Posterior vena cava (tissue), 2 donors: Measurements from ENCODE around the gene NMD3. TPM values are rescaled to one million over a fixed set of nuclear protein-coding genes. Genes with fewer than 3 reads are reported as not detected.
"Not testable (repeated sequence)": the region's sequence is repeated elsewhere in the genome, so short reads cannot be mapped to it uniquely, and the experiment has no call there.

Source experiments
- DNase-seq: peaks from one replicate; pipeline ENCODE4 v3.0.0-alpha.2; 2020; ENCODE audit warnings: low spot score
- intact Hi-C, 2 donors: fragments of 100-400 bp; cut with DNase I; formaldehyde crosslinking; loops; one replicate each; pipeline versions ENCODE4 v1.14.1 to v1.14.2; 2022 to 2023
- total RNA-seq, 2 donors: library from RNA; stranded (reverse); fragmentation: NEBNext Ultra II Directional; extraction: Animal tissue kit (Norgen Biotek cat#: 25700); gene quantifications; one replicate each; pipeline ENCODE4 v1.2.1, GENCODE V29; 2021
- donor health status: DM: yes; HTN: yes; CAD: no.
- donor health status: DM: yes; HTN: yes; CAD: no.

Gene NMD3
- total RNA-seq, 2 donors from 2014 or later: 50.0 to 56.8 TPM

- intact Hi-C loops: loop anchor here in 1 of 2 donors (5.0 kb wide), 1 partner anchor 150 kb away; no protein-coding TSS in a partner anchor
- DNase-seq: no peak
These were observed 51.4 kb downstream of the NMD3 start for GRCh38 chr3:161272524-161272923.

- intact Hi-C loops: loop anchor here in 1 of 2 donors (5.0 kb wide), 1 partner anchor 149 kb away; no protein-coding TSS in a partner anchor
- no peak for DNase-seq
These were observed 52.6 kb downstream of the NMD3 start for GRCh38 chr3:161273589-161274218.

- intact Hi-C loops: loop anchor here (5.0 kb wide), 1 partner anchor 148 kb away; no protein-coding TSS in a partner anchor
- DNase-seq: no peak
These were observed 53.7 kb downstream of the NMD3 start for GRCh38 chr3:161274691-161275298.

- intact Hi-C loops: loop anchor here in 1 of 2 donors (5.0 kb wide), 1 partner anchor 146 kb away; no protein-coding TSS in a partner anchor
- no peak for DNase-seq
These were observed 54.8 kb downstream of the NMD3 start for GRCh38 chr3:161275919-161276318.

- intact Hi-C loops: loop anchor here in 1 of 2 donors (10.0 kb wide), 1 partner anchor 512 kb away; no protein-coding TSS in a partner anchor
- DNase-seq: not testable (repeated sequence)
These were observed 61.3 kb downstream of the NMD3 start for GRCh38 chr3:161282387-161282786.

- intact Hi-C loops: loop anchor here in 1 of 2 donors (5.0 to 10.0 kb wide), 2 partner anchors 142 to 510 kb away; no protein-coding TSS in a partner anchor
These were observed 63.9 kb downstream of the NMD3 start for GRCh38 chr3:161284989-161285388.

GRCh38 chr3:161289174-161289573 is 68.1 kb downstream of the NMD3 start:
- intact Hi-C loops: loop anchor here in 1 of 2 donors (5.0 to 10.0 kb wide), 2 partner anchors 138 to 506 kb away; no protein-coding TSS in a partner anchor
- DNase-seq: no peak

More at GRCh38 chr3:161284989-161285388, 63.9 kb downstream of the NMD3 start:
- DNase-seq: no peak

GRCh38 chr3:161291191-161291901 is 70.2 kb downstream of the NMD3 start:
- intact Hi-C loops: no loop called here

GRCh38 chr3:161293381-161293780 is 72.3 kb downstream of the NMD3 start:
- intact Hi-C loops: no loop called here

More at GRCh38 chr3:161291191-161291901, 70.2 kb downstream of the NMD3 start:
- no peak for DNase-seq

GRCh38 chr3:161295325-161295724 is 74.2 kb downstream of the NMD3 start:
- intact Hi-C loops: no loop called here
- DNase-seq: no peak

More at GRCh38 chr3:161293381-161293780, 72.3 kb downstream of the NMD3 start:
- DNase-seq: no peak

- intact Hi-C loops: no loop called here
- no peak for DNase-seq
These were observed 75.7 kb downstream of the NMD3 start for GRCh38 chr3:161296814-161297213.

Other genes starting within 250 kb of the NMD3 start
- 10 to 100 TPM; 12.7 to 14.7 TPM for gene B3GALNT1, start 116.0 kb upstream of the NMD3 start, total RNA-seq
- not detected for gene SPTSSB, start 150.2 kb downstream of the NMD3 start, total RNA-seq